HG02973 (cell line): Measurements from ENCODE around the gene ESR2.
"Not testable (repeated sequence)": the region's sequence is repeated elsewhere in the genome, so short reads cannot be mapped to it uniquely, and the experiment has no call there.

ENCODE experiments used
- ATAC-seq: cut with Tn5 transposase; IDR thresholded peaks from one replicate; pipeline ENCODE4 v1.9.1; 2021; ENCODE audit warnings: moderate library complexity; ENCODE audit not compliant: unreplicated experiment

The ESR2 gene

DNA sequence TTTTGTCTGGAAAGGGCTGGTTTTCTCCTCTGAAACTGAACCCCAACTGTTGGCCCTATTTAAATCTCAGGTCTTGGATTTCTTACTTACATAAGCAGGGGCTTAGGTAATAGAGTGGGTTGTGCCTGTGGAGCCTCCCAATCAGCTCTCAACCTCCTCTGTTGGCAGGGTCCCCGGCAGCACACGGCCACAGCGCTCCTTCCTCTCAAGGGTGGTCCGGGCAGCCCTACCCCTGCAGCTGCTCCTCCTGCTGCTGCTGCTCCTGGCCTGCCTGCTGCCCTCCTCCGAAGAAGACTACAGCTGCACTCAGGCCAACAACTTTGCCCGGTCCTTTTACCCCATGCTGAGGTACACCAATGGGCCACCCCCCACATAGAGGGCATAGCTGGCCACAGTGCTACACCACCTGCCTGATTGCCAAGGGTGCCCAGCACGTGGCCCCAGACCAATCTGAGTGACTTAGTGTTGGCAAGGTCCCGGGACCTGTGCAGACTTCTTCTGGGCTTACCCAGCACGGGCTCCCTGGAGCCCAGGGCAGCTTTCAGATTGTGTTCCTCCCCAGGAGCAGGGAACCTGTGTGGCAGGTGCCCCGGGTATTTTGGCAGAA is 68.9 kb downstream of the ESR2 start:
- ATAC-seq = no peak

GRCh38 chr14:64221391-64222003 is 72.7 kb downstream of the ESR2 start:
- ATAC-seq = no peak

DNA sequence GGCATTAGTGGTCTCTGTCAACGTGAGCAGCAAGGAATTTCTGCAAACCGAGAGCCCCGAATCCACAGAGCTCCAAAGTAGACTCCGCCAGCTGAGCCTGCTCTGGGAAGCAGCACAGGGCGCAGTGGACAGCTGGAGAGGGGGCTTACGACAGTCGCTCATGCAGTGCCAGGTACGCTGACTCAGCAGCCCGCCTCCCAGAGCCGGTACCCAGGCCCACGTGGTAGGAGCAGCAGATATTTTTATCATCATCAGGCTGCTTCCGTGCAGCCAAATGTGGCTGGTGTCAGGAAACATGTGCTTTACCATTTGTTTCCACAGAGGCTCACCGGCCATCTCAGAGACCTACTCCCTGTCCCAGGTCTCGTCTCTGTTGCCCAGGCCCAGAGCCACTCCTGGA is 73.7 kb downstream of the ESR2 start:
- ATAC-seq = no peak

DNA sequence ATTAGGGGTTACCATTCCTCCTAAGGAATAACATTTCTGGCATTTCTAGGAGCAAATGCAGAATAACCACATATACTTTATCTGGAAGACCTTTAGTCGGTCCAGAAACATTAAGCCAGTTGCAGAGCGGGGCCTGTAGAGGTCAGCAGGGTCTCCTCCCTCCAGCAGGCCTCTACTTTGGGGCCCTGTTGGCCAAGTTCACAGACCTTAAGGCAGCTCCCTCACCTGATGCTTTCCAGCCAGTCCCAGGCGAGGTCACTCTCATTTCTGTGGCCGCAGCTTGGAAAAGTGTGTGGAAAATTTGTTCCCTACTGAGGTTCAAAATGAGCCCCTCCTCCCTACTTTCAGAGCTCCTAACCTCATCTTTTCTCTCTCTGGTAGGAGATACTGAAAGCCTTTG is 74.1 kb downstream of the ESR2 start:
- ATAC-seq = no peak

DNA sequence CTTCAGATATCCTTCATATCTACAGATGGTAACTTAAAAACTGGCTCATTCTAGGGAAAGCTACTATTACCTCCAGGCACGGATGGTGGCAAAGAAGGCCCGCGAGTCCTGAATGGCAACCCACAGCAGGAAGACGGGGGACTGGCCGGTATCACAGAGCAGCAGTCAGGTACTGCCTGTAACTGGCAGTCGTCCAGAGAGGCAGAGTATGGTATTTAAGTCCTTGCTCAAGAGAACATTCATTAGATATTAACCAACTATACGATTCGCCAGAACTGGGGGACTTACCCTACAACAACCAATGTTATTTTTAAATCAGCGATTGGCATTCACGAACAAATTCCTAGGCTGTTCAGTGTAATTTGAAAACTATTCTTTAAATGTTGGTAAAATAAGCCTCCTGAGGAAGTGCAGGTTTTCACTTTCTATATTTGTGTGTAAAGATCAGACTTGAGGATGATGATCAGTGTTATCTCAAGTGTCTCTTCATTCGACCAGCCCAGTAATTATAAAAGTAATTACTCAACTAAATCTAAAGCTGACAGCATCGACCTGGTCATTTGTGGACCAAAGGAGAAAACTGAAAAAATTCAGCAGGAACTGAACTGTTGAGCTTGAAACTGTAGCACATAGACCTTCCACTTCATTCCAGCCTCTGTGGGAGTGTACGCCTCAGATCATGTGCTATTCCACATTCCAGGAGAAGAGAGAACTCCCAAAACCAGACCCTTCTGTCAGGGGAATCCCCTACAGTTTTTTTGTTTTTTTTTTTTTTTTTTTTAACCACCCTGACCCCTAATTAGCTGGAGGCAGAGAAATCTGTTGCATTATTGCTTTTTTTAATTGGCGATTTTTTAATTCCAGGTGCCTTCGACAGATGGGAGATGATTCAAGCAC is 75.6 kb downstream of the ESR2 start:
- ATAC-seq = no peak

GRCh38 chr14:64217834-64218233 is 76.3 kb downstream of the ESR2 start:
- ATAC-seq = no peak

- ATAC-seq = no peak
Measured at GRCh38 chr14:64217308-64217707, 76.9 kb downstream of the ESR2 start.

DNA sequence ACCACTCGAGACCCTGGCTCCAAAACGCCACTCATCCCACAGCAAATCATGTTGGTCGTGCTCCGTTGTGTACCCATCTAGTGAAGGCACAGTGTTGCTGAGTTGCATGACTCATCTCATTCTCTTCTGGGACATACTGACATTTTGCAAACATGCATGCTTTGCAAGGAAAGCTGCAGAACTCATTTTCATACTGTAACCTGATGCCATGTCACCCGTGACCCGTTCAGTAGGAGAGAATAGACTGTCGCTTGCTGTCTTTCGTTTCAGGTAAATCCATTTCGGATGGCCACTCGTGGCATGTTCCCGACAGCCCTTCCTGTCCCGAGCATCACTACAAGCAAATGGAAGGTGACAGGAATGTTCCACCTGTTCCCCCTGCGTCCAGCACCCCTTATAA is 78.2 kb downstream of the ESR2 start:
- no peak for ATAC-seq

- no peak for ATAC-seq
Measured at GRCh38 chr14:64215274-64215673, 78.9 kb downstream of the ESR2 start.

GRCh38 chr14:64213853-64214570 is 80.2 kb downstream of the ESR2 start:
- no peak for ATAC-seq

DNA sequence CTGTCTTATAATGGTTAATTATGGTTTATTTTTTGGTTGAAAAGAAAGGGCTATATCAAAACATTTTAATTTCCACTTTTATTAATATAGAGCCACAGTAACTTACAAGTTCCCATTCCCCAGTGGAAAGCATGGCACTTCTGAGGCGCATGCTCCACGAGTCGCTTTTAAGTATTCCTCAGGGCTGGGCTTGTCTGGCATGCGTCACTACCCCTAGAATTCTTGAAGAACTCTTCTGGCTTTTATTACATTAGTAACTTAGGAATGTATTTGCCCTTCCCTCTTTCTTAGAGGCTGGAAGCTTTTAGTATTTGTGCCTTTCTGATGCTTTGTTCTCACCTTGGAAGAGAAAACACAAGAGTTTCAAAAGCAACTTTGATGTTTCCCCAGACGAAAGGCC is 81.1 kb downstream of the ESR2 start:
- no peak for ATAC-seq

DNA sequence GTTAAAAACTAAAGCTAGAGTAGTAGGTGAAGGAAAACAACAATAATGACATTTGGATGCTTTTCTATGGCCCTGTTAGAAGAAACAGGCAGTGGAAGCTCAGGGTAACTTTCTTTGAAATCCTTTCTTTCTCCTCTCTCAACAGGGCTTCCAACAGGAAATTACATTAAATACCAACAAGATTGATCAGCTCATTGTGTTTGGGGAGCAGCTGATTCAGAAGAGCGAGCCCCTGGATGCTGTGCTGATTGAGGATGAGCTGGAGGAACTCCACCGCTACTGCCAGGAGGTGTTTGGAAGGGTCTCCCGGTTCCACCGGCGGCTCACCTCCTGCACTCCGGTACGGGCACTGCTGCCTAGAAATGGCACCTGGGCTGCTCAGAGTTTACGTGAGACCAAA is 81.5 kb downstream of the ESR2 start:
- ATAC-seq = no peak

GRCh38 chr14:64210912-64211311 is 83.3 kb downstream of the ESR2 start:
- ATAC-seq = not testable (repeated sequence)

DNA sequence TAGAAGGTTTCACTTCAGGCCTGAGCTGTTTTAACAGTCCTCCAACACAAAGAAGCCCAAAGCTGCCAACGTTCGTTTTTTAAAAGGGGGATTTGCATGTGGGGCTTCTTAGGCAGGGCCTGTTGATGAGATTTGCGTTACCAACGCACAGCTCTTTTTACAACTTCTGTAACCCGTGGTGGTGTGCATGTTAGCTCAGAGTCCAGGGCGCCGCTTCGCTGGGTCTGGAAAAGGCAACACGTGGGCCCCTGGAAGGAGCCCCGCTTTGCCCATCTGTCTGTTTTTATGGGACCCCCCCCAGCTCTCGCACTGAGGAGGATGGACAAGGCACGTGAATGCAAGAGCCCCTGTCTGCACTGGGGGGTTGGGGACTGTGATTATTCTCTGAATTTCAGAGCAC is 84.0 kb downstream of the ESR2 start:
- no peak for ATAC-seq

DNA sequence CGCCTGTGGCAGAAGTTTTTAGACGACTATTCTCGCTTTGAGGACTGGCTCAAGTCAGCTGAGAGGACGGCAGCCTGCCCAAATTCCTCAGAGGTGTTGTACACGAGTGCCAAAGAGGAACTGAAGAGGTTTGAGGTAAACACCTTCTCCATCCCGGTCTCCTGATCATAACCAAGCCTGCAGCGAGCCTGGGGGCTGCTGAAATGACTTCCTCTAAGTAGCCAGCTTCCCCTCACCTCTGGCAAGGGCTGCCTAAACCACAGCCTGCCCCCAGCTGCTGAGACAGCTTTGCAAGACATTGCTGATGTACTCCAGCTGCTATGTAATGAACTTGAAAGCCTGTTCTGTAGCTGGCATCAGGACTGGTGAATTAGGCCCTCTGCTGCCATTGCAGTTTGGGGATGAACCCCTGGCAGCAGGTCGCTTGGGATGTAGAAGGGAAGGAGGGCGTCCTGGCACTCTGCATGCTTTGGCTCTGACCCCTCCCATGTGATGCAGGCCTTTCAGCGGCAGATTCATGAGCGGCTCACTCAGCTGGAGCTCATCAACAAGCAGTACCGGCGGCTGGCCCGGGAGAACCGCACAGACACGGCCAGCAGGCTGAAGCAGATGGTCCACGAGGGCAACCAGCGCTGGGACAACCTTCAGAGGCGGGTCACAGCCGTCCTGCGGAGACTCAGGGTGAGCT is 84.6 kb downstream of the ESR2 start:
- no peak for ATAC-seq

- ATAC-seq = no peak
Measured at GRCh38 chr14:64208981-64209380, 85.2 kb downstream of the ESR2 start.

GRCh38 chr14:64208261-64208660 is 85.9 kb downstream of the ESR2 start:
- ATAC-seq = no peak

GRCh38 chr14:64203366-64204006 is 90.7 kb downstream of the ESR2 start:
- no peak for ATAC-seq

DNA sequence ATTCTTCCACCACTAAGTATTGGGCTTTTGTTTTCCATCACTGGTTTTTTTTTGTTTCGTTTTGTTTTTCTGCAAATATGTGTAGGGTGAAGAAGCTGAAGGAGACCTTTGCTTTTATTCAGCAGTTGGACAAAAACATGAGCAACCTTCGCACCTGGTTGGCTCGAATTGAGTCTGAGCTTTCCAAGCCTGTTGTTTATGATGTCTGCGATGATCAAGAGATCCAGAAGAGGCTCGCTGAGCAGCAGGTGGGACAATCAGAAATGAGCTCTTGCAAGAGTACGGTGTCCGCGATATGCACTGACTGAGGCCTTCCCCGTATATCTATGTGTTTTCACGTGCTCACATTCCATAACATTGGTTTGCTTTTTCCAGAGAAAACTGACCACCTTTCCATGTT is 91.5 kb downstream of the ESR2 start:
- no peak for ATAC-seq

- ATAC-seq = no peak
Measured at GRCh38 chr14:64201921-64202545, 92.1 kb downstream of the ESR2 start.
